OCI-LY7 (cell line): ENCODE measurements around the gene DNASE1L3. TPM values are rescaled to one million over a fixed set of nuclear protein-coding genes. Genes with fewer than 3 reads are reported as not detected.
A peak's percentile ranks its signal among the peaks of the same experiment; 100 is the strongest.

Experiments used
- BruUV-seq: library from RNA; stranded (reverse); fragments of 400-500 nt; replicated peaks from 2 replicates; lab custom pipeline; 2021; lab: Mats Ljungman, UMichigan
- CTCF ChIA-PET: fragments of 300-600 bp; sonication (Branson Sonifier 250); formaldehyde crosslinking; loops from one replicate; lab custom pipeline; 2022; ENCODE audit warnings: antibody characterized with exemption; ENCODE audit not compliant: unreplicated experiment; lab: Charles Lee
- POLR2A ChIA-PET: fragments of 300-600 bp; sonication (Branson Sonifier 250); formaldehyde crosslinking; loops from one replicate; lab custom pipeline; 2022; ENCODE audit warnings: antibody characterized with exemption; lab: Charles Lee
- DNase-seq: peaks from one replicate; pipeline ENCODE4 v3.0.0-alpha.2; 2015; ENCODE audit warnings: low spot score
- H2AFZ ChIP-seq: fragments of 200-600 bp; sonication (generic), shearing (Covaris generic); 2 replicates; pipeline ENCODE4 v1.6.1; 2014; ENCODE audit warnings: mild to moderate bottlenecking, antibody characterized with exemption, low read length, moderate library complexity
- H3K27ac ChIP-seq: fragments of 200-600 bp; sonication (generic); 2 replicates; pipeline ENCODE4 v1.5.1; 2014; ENCODE audit warnings: mixed run types, low read depth, mild to moderate bottlenecking, moderate library complexity, low read length, inconsistent platforms; ENCODE audit not compliant: poor library complexity, severe bottlenecking
- H3K36me3 ChIP-seq: fragments of 200-600 bp; sonication (generic); 2 replicates; pipeline ENCODE4 v1.6.1; 2014; ENCODE audit warnings: mild to moderate bottlenecking, antibody characterized with exemption, low read length, moderate library complexity, mixed read lengths; ENCODE audit not compliant: insufficient read depth
- H3K4me1 ChIP-seq: fragments of 200-600 bp; sonication (generic); 2 replicates; pipeline ENCODE4 v1.5.1; 2014; ENCODE audit warnings: mild to moderate bottlenecking, low read length; ENCODE audit not compliant: insufficient read depth, poor library complexity, severe bottlenecking
- H3K4me2 ChIP-seq: fragments of 200-600 bp; sonication (generic); 2 replicates; pipeline ENCODE4 v1.6.1; 2014; ENCODE audit warnings: mild to moderate bottlenecking, low read length
- H3K4me3 ChIP-seq: fragments of 200-600 bp; sonication (generic); 2 replicates; pipeline ENCODE4 v1.5.1; 2014; ENCODE audit warnings: mild to moderate bottlenecking, low read depth, low read length; ENCODE audit not compliant: poor library complexity, severe bottlenecking
- H3K79me2 ChIP-seq: fragments of 200-600 bp; sonication (generic); 2 replicates; pipeline ENCODE4 v1.6.1; 2016; ENCODE audit warnings: low read depth, mild to moderate bottlenecking, low read length, moderate library complexity, mixed read lengths; ENCODE audit not compliant: insufficient read depth
- H3K9me2 ChIP-seq: fragments of 200-600 bp; sonication (generic); 2 replicates; pipeline ENCODE4 v1.6.1; 2016; ENCODE audit warnings: mild to moderate bottlenecking, low read length, mixed read lengths; ENCODE audit not compliant: insufficient read depth
- H3K9me3 ChIP-seq: fragments of 200-600 bp; sonication (generic); 2 replicates; pipeline ENCODE4 v1.6.1; 2014; ENCODE audit warnings: mild to moderate bottlenecking, mixed run types, low read length, mixed read lengths
- H4K20me1 ChIP-seq: fragments of 200-600 bp; sonication (generic); 2 replicates; pipeline ENCODE4 v1.6.1; 2014; ENCODE audit warnings: mild to moderate bottlenecking, antibody characterized with exemption, low read length, moderate library complexity, mixed read lengths; ENCODE audit not compliant: insufficient read depth
- CTCF ChIP-seq: fragments of 200-600 bp; sonication (generic); conservative IDR thresholded peaks from 2 replicates; pipeline ENCODE4 v1.5.1; 2014; ENCODE audit warnings: mild to moderate bottlenecking, antibody characterized with exemption, low read length, moderate library complexity, mixed read lengths
- EZH2phosphoT487 ChIP-seq: fragments of 200-600 bp; sonication (generic); IDR thresholded peaks from 2 replicates; pipeline ENCODE4 v1.6.1; 2018; ENCODE audit warnings: low read depth, borderline replicate concordance, mild to moderate bottlenecking, mixed run types, antibody characterized with exemption, low read length, moderate library complexity, mixed read lengths
- intact Hi-C: fragments of 100-400 bp; cut with micrococcal nuclease; formaldehyde crosslinking; loops from one replicate; pipeline ENCODE4 v1.10.0; 2022; ENCODE audit not compliant: unreplicated experiment
- total RNA-seq, 2 experiments: library from RNA; depleted of rRNA in 1 of 2; stranded (reverse); fragments of >200 nt in 1 of 2; shearing (Covaris generic) in 1 of 2; gene quantifications; 2 replicates each; pipeline ENCODE4 v1.2.3, GENCODE V29; 2014 to 2022

DNASE1L3 gene
- total RNA-seq, 2 experiments from 2014 or later: 1.3 TPM; not detected in 1

DNA sequence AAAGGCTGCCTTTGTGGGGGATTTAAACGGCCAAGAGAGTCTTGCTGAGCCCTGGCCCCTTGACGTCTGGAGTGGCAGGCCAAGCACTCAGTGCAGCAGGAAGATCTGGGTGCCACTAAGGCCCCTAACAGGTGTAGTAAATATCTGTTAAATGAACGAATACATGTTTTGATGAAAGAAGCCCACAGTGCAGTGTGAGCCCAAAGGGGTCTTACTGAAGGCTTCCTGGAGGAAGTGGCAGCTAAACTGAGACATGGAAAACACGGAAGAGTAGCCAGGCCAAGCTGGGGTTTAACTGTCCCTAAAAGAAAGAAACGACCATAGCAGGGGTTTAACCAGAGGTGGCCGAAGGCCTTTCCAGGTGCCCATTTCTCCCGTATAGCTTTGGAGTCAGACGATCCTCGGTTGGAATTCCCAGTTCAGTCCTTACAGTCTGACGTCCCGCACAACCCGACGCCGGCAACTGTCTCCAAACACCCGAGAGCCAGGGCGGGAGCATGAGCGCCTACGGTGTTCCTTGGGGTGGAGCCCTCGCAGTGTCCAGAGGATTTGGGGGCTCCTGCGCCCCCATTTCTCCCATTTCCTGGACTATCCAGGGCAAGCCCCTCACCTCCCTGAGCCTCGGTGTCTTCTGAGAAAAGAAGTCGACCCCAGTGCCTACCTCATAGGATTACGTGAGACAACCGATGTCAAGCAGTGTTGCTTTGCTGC lies 25.9 kb upstream of the DNASE1L3 start:
- intact Hi-C loops: loop anchor here (1.0 to 5.0 kb wide), 4 partner anchors 49 to 296 kb away; partner anchors contain the start of genes HTD2 and RPP14
- POLR2A ChIA-PET: interaction anchor here (0.6 kb wide), 1 partner anchor 23 kb away, joined by 6 read pairs; no protein-coding TSS in a partner anchor
- no peaks in the 10 kb centered on the region for H3K36me3 ChIP-seq
- BruUV-seq: no TSS peak
- H3K4me2 ChIP-seq: peak overlapping the region; percentile 96
- peak overlapping the region; percentile 31 for H3K27ac ChIP-seq
- CTCF ChIA-PET: no interaction called here
- H3K79me2 ChIP-seq: no peaks in the 10 kb centered on the region
- H3K9me2 ChIP-seq: no peaks in the 10 kb centered on the region
- H3K4me1 ChIP-seq: peaks cover 26% of the 10 kb centered on the region
- H2AFZ ChIP-seq: peak overlapping the region; percentile 95
- no peak for TF ChIP-seq EZH2phosphoT487
- no peak for TF ChIP-seq CTCF
- no peaks in the 10 kb centered on the region for H3K9me3 ChIP-seq
- H4K20me1 ChIP-seq: no peaks in the 10 kb centered on the region
- DNase-seq: peak; percentile 15
- H3K4me3 ChIP-seq: peak overlapping the region; percentile 80

GRCh38 chr3:58235970-58236369 lies 25.2 kb upstream of the DNASE1L3 start:
- no peaks in the 10 kb centered on the region for H3K9me2 ChIP-seq
- no peaks in the 10 kb centered on the region for H4K20me1 ChIP-seq
- ChIA-PET CTCF (no interaction called here), POLR2A (interaction anchor here (0.6 kb wide), 1 partner anchor 22 kb away, joined by 6 read pairs; no protein-coding TSS in a partner anchor)
- no peak overlapping the region for H3K27ac ChIP-seq
- no peaks in the 10 kb centered on the region for H3K79me2 ChIP-seq
- H3K4me3 ChIP-seq: no peak overlapping the region
- H2AFZ ChIP-seq: peak overlapping the region; percentile 95; the same call in 1 of the 2 replicates
- no peak for TF ChIP-seq EZH2phosphoT487
- no peak for TF ChIP-seq CTCF
- H3K4me2 ChIP-seq: no peak overlapping the region
- no peaks in the 10 kb centered on the region for H3K9me3 ChIP-seq
- no peaks in the 10 kb centered on the region for H3K36me3 ChIP-seq
- DNase-seq: no peak
- BruUV-seq: no TSS peak
- intact Hi-C loops: loop anchor here (2.0 to 5.0 kb wide), 3 partner anchors 49 to 296 kb away; partner anchors contain the start of genes HTD2 and RPP14
- H3K4me1 ChIP-seq: peaks cover 26% of the 10 kb centered on the region

- H2AFZ ChIP-seq: no peak overlapping the region
- TF ChIP-seq EZH2phosphoT487: no peak
- TF ChIP-seq CTCF: no peak
- no peak overlapping the region for H3K4me3 ChIP-seq
- intact Hi-C loops: no loop called here
- no peak overlapping the region for H3K27ac ChIP-seq
- no peaks in the 10 kb centered on the region for H3K79me2 ChIP-seq
- H3K9me2 ChIP-seq: no peaks in the 10 kb centered on the region
- H4K20me1 ChIP-seq: no peaks in the 10 kb centered on the region
- no peak overlapping the region for H3K4me2 ChIP-seq
- H3K9me3 ChIP-seq: no peaks in the 10 kb centered on the region
- ChIA-PET CTCF (interaction anchor here (0.5 kb wide), 1 partner anchor 276 kb away, joined by 3 read pairs; no protein-coding TSS in a partner anchor), POLR2A (interaction anchor here (0.7 to 1.3 kb wide), 2 partner anchors 17 to 72 kb away, joined by 3 to 5 read pairs; partner anchors contain the start of genes HTD2 and RPP14)
- H3K4me1 ChIP-seq: peaks cover 26% of the 10 kb centered on the region
- H3K36me3 ChIP-seq: no peaks in the 10 kb centered on the region
- BruUV-seq: no TSS peak
- no peak for DNase-seq
Measured at GRCh38 chr3:58234516-58234931, 23.8 kb upstream of the DNASE1L3 start.
